ENCODE data around the gene C1orf141.
"Not testable (repeated sequence)": the region's sequence is repeated elsewhere in the genome, so short reads cannot be mapped to it uniquely, and the experiment has no call there.

The C1orf141 gene

GRCh38 chr1:67142931-67143330 is 8.2 kb upstream of the C1orf141 start:
- no peak for DNase-seq (ENCODE audit: low read depth)

- DNase-seq (ENCODE audit: low read depth), result not testable (repeated sequence)
These were observed 7.1 kb upstream of the C1orf141 start for GRCh38 chr1:67141832-67142231.

- DNase-seq (ENCODE audit: low read depth), result no peak
These were observed 5.7 kb upstream of the C1orf141 start for GRCh38 chr1:67140460-67140859.

- DNase-seq (ENCODE audit: low read depth), result no peak
These were observed 4.2 kb upstream of the C1orf141 start for GRCh38 chr1:67138813-67139499.

GRCh38 chr1:67137307-67137753 is 2.6 kb upstream of the C1orf141 start:
- no peak for DNase-seq (ENCODE audit: low read depth)

- DNase-seq (ENCODE audit: low read depth), result no peak
These were observed 584 bp upstream of the C1orf141 start for GRCh38 chr1:67135354-67135753.

GRCh38 chr1:67133177-67133576 is 1.6 kb downstream of the C1orf141 start:
- DNase-seq (ENCODE audit: low read depth), result no peak

GRCh38 chr1:67130673-67131072 is 4.1 kb downstream of the C1orf141 start:
- DNase-seq (ENCODE audit: low read depth), result no peak

GRCh38 chr1:67126974-67127373 is 7.8 kb downstream of the C1orf141 start:
- no peak for DNase-seq (ENCODE audit: low read depth)

GRCh38 chr1:67126111-67126746 is 8.5 kb downstream of the C1orf141 start:
- DNase-seq (ENCODE audit: low read depth), result no peak

- DNase-seq (ENCODE audit: low read depth), result no peak
These were observed 10.3 kb downstream of the C1orf141 start for GRCh38 chr1:67124455-67124854.

GRCh38 chr1:67120855-67121619 is 13.7 kb downstream of the C1orf141 start:
- no peak for DNase-seq (ENCODE audit: low read depth)

GRCh38 chr1:67118646-67119045 is 16.1 kb downstream of the C1orf141 start:
- no peak for DNase-seq (ENCODE audit: low read depth)

GRCh38 chr1:67118191-67118590 is 16.6 kb downstream of the C1orf141 start:
- DNase-seq (ENCODE audit: low read depth), result no peak

- DNase-seq (ENCODE audit: low read depth), result no peak
These were observed 20.6 kb downstream of the C1orf141 start for GRCh38 chr1:67114162-67114561.

- DNase-seq (ENCODE audit: low read depth), result no peak
These were observed 24.4 kb downstream of the C1orf141 start for GRCh38 chr1:67110352-67110751.

GRCh38 chr1:67105508-67105907 is 29.3 kb downstream of the C1orf141 start:
- no peak for DNase-seq (ENCODE audit: low read depth)

GRCh38 chr1:67103548-67103947 is 31.2 kb downstream of the C1orf141 start:
- DNase-seq (ENCODE audit: low read depth), result no peak

- DNase-seq (ENCODE audit: low read depth), result no peak
These were observed 33.9 kb downstream of the C1orf141 start for GRCh38 chr1:67100833-67101232.

- DNase-seq (ENCODE audit: low read depth), result no peak
These were observed 37.5 kb downstream of the C1orf141 start for GRCh38 chr1:67097305-67097704.

- DNase-seq (ENCODE audit: low read depth), result no peak
These were observed 40.6 kb downstream of the C1orf141 start for GRCh38 chr1:67094191-67094590.

GRCh38 chr1:67089685-67090208 is 45.0 kb downstream of the C1orf141 start:
- DNase-seq (ENCODE audit: low read depth), result no peak

- no peak for DNase-seq (ENCODE audit: low read depth)
These were observed 46.3 kb downstream of the C1orf141 start for GRCh38 chr1:67088440-67088839.
